RPMI7951 (cell line): ENCODE data around the gene OR14K1. TPM values are rescaled to one million over a fixed set of nuclear protein-coding genes. Genes with fewer than 3 reads are reported as not detected.
"Not testable (repeated sequence)": the region's sequence is repeated elsewhere in the genome, so short reads cannot be mapped to it uniquely, and the experiment has no call there.

Experiments
- DNase-seq: peaks from one replicate; pipeline ENCODE4 v3.0.0-alpha.2; 2012; ENCODE audit warnings: low read depth
- total RNA-seq: library from RNA; depleted of rRNA; stranded (reverse); fragments of >200 nt; shearing (Covaris generic); gene quantifications from 2 replicates; pipeline ENCODE4 v1.2.3, GENCODE V29; 2014; rRNA removed

Gene OR14K1, protein sequence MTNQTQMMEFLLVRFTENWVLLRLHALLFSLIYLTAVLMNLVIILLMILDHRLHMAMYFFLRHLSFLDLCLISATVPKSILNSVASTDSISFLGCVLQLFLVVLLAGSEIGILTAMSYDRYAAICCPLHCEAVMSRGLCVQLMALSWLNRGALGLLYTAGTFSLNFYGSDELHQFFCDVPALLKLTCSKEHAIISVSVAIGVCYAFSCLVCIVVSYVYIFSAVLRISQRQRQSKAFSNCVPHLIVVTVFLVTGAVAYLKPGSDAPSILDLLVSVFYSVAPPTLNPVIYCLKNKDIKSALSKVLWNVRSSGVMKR
- not detected in 2 replicates for total RNA-seq

GRCh38 chr1:247738315-247738714 is at the start of gene OR14K1:
Gene OR14K1 (plus strand): TSS chr1:247738615. CDS start chr1:247738615, 0 bp downstream.
- DNase-seq, result no peak

- DNase-seq, result no peak
Observed at GRCh38 chr1:247701338-247701737, 37.1 kb upstream of the OR14K1 start.

DNA sequence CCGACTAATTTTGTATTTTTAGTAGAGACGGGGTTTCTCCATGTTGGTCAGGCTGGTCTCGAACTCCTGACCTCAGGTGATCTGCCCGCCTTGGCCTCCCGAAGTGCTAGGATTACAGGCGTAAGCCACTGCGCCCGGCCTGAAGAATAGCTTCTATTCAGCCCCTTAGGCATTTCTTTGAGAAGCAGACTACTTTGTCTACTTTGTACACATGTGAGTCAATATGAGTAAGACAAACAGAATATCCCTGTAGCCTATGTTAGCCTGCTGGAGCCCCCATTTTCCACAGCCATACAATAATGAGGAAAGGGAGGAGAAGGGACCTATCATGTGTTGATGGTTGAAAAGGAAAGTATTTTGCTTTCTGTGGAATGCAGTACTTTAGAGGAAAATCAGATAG is 27.7 kb upstream of the OR14K1 start:
- peak; percentile 11 for DNase-seq

DNA sequence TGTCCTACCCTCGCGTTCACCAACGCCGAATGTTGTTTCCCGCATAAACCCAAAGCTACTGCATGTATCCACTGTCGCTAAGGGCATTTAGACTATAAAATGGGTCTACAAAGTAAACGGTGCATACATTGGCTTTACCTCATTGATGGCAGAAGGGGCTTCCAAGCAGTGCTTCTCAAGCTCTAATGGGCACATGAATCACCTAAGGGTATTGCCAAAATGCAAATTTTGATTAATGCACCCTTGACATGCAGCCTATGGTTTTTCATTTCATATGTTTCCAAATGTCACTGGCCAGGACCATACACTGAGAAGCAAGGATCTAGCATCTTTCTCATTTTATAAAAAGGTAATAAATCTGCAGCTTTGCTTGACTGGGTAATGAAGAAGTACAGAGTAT is 24.7 kb upstream of the OR14K1 start:
- no peak for DNase-seq

DNA sequence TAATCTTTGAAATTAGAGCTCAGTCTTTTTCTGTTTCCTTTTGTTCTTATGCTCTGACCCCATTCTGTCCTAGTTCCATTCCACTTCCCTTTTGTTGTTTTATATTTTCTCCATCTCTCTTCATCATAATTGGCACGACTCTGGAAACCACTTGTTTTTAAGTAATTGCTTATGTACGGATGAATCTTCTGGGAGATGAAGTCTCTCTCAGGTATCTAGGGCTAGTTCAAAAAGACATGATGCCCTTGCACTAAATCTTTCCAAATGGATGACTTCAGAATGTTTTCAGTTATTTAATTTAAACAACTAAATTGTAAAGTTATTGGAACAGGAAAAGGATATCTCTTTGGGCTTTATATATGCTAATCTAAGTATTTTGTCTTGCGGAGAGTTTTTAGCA is 21.9 kb upstream of the OR14K1 start, which contains the start of gene OR6F1:
TSS of gene OR6F1 (minus strand) at position 101 of the 400 bp plus-strand sequence. CDS start 3,891 bp downstream, outside the sequence.
- DNase-seq, result no peak

- no peak for DNase-seq
Observed at GRCh38 chr1:247721222-247721621, 17.2 kb upstream of the OR14K1 start.

- DNase-seq, result peak; percentile 41
Observed at GRCh38 chr1:247740721-247741120, 2.3 kb downstream of the OR14K1 start.

DNA sequence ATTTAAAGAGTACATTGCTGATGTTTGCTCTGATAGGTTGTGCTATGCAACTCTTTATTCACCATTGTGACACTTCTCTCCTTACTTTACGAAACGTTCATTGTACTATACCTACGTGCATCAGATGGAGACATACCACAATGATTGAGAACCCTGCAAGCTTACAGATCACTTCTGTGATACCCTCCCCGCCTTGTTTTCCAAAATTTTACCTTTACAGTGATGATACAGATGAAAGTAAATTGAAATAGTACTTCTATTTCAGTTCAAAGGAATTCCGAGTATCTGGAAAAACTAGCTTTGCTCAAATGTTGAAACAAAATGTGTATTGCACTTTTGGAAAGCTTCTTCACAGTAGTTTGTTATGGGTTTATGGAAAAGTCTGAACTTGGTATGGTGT is 3.3 kb downstream of the OR14K1 start:
- no peak for DNase-seq

DNA sequence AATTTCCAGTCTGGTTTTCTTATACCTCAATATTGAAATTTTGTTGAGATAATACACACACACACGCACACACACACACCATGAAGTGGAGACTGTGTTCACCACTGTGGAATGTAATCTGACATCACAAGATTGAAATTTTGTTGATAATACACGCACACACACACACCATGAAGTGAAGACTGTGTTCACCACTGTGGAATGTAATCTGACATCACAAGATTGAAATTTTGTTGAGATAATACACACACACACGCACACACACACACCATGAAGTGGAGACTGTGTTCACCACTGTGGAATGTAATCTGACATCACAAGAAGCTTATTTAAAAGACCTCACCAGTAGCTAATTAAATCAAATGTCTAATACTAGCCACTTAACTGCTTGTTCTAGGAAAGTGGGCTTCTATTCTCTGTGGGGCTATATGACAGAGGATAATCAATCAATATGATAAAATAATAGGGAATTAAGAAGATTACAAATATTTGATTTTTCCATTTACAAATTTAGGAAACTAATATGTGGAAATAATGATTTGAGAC is 3.9 kb downstream of the OR14K1 start:
- peak; percentile 66 for DNase-seq

DNA sequence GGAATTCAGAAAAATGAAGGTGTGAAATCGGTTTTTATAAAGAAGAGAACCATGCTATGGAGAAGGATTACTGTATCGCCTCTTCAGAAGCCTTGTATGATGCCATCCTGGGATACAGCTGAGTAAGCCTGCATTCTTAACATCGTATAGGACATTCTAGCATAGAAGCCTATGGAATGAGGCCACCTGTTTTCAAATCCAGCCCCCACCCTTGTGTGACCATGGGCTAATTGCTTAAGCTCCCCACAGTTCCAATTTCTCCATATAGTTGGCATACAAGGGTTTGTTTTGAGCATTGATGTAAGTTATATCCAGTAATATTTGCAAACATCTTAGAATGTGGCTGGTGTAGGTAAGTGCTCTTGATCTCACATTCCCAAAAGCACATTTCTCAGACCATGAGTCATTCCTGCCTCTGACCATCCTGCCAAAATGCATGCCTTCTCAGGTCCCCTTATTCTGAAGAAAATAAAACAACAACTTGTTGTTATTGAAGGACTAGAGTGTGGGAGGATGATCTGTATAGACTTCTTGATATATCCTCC is 8.0 kb downstream of the OR14K1 start:
- peak; percentile 47 for DNase-seq

GRCh38 chr1:247747616-247748015 is 9.2 kb downstream of the OR14K1 start:
- DNase-seq, result peak; percentile 67

GRCh38 chr1:247748041-247748440 is 9.6 kb downstream of the OR14K1 start, which contains the start of gene OR14A2:
Gene OR14A2 (minus strand): TSS chr1:247748141.
- no peak for DNase-seq

- no peak for DNase-seq
Observed at GRCh38 chr1:247749870-247750269, 11.5 kb downstream of the OR14K1 start.

GRCh38 chr1:247754311-247754710 is 15.9 kb downstream of the OR14K1 start:
- not testable (repeated sequence) for DNase-seq

GRCh38 chr1:247760456-247760855 is 22.0 kb downstream of the OR14K1 start, which contains the start of gene OR1C1:
Gene OR1C1 (minus strand): TSS chr1:247760556. CDS start chr1:247758406, 2,150 bp downstream.
- no peak for DNase-seq

DNA sequence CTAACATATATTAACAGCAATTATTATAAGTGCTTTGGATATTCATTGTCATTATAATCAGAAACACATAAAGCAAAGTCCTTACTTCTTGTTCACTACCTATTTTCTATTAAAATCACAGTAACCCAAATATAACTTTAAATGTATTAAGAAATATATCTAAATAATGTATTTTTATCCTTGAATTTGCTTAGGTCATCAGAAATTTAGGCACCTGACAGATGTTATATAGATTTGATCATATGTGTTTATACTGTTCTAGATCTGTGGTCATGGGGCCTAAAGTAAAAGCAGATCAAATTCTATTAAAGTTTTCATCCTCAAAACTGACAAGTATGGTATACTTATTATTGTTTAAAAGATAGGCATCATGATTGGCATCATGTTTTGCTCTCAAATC is 31.2 kb downstream of the OR14K1 start:
- DNase-seq, result no peak

Other genes with a start within 250 kb of the OR14K1 start
- not detected in 2 replicates for gene OR2C3, start 202.2 kb upstream of the OR14K1 start, total RNA-seq
- 0.12 TPM in 1 of 2 replicates, not detected in the other for gene GCSAML, start 189.5 kb upstream of the OR14K1 start, total RNA-seq
- gene OR2G2, start 150.3 kb upstream of the OR14K1 start, total RNA-seq, result not detected in 2 replicates
- gene OR2G3, start 133.0 kb upstream of the OR14K1 start, total RNA-seq, result not detected in 2 replicates
- not detected in 2 replicates for gene OR13G1, start 58.9 kb upstream of the OR14K1 start, total RNA-seq
- not detected in 2 replicates for gene OR6F1, start 22.0 kb upstream of the OR14K1 start, total RNA-seq
- gene OR14A2, start 9.5 kb downstream of the OR14K1 start, total RNA-seq, result not detected in 2 replicates
- not detected in 2 replicates for gene OR1C1, start 21.9 kb downstream of the OR14K1 start, total RNA-seq
- gene OR14A16, start 85.5 kb downstream of the OR14K1 start, total RNA-seq, result not detected in 2 replicates
- gene OR11L1, start 103.3 kb downstream of the OR14K1 start, total RNA-seq, result not detected in 2 replicates
- gene TRIM58, start 118.6 kb downstream of the OR14K1 start, total RNA-seq, result 2.2 and 2.9 TPM in 2 replicates
- 0.24 TPM in 1 of 2 replicates, not detected in the other for gene OR2W3, start 157.0 kb downstream of the OR14K1 start, total RNA-seq
- gene OR2T8, start 181.6 kb downstream of the OR14K1 start, total RNA-seq, result 0.29 TPM in 1 of 2 replicates, not detected in the other
- gene OR2AJ1, start 186.3 kb downstream of the OR14K1 start, total RNA-seq, result not detected in 2 replicates
- gene OR2L8, start 210.2 kb downstream of the OR14K1 start, total RNA-seq, result not detected in 2 replicates
- not detected in 2 replicates for gene OR2AK2, start 226.6 kb downstream of the OR14K1 start, total RNA-seq